LoVo (cell line): Measurements from ENCODE around the gene LRRC23.

ENCODE experiments used
- DNase-seq: peaks from one replicate; pipeline ENCODE4 v3.0.0-alpha.2; 2016; ENCODE audit warnings: low spot score

Gene LRRC23

GRCh38 chr12:6943722-6944380 lies 39.2 kb downstream of the LRRC23 start, which contains the start of the genes C12orf57 and RNU7-1:
Gene C12orf57, plus strand, starts transcription at chr12:6944022. Its CDS starts 100 bp downstream, at chr12:6944122.
Gene RNU7-1, plus strand, starts transcription at chr12:6943816.
- DNase-seq, result peak; percentile 88

GRCh38 chr12:6944381-6945186 lies 40.0 kb downstream of the LRRC23 start:
- DNase-seq, result peak; percentile 98

GRCh38 chr12:6945613-6946012 lies 41.0 kb downstream of the LRRC23 start:
- no peak for DNase-seq

GRCh38 chr12:6946033-6946919 lies 41.7 kb downstream of the LRRC23 start:
- DNase-seq, result peak; percentile 99

- no peak for DNase-seq
Measured at GRCh38 chr12:6946920-6947374, 42.3 kb downstream of the LRRC23 start.

GRCh38 chr12:6947615-6948014 lies 43.0 kb downstream of the LRRC23 start:
- DNase-seq, result no peak

- no peak for DNase-seq
Measured at GRCh38 chr12:6948873-6949594, 44.4 kb downstream of the LRRC23 start.

- DNase-seq, result no peak
Measured at GRCh38 chr12:6950401-6950801, 45.8 kb downstream of the LRRC23 start.

- no peak for DNase-seq
Measured at GRCh38 chr12:6950811-6951540, 46.4 kb downstream of the LRRC23 start, which contains the start of gene PTPN6. Gene PTPN6, plus strand, starts transcription at chr12:6951356. Its CDS starts 157 bp downstream, at chr12:6951513.

GRCh38 chr12:6951551-6952120 lies 47.0 kb downstream of the LRRC23 start:
- no peak for DNase-seq

- no peak for DNase-seq
Measured at GRCh38 chr12:6952121-6952862, 47.7 kb downstream of the LRRC23 start.

- no peak for DNase-seq
Measured at GRCh38 chr12:6952863-6953441, 48.3 kb downstream of the LRRC23 start.

GRCh38 chr12:6953442-6954315 lies 49.1 kb downstream of the LRRC23 start:
- no peak for DNase-seq

GRCh38 chr12:6954316-6955107 lies 49.9 kb downstream of the LRRC23 start:
- no peak for DNase-seq

GRCh38 chr12:6955108-6956020 lies 50.7 kb downstream of the LRRC23 start:
- DNase-seq, result no peak

- no peak for DNase-seq
Measured at GRCh38 chr12:6956021-6956727, 51.6 kb downstream of the LRRC23 start.
